Large intestine (tissue), 3 donors: ENCODE data around the gene PPIP5K2. TPM values are rescaled to one million over a fixed set of nuclear protein-coding genes. Genes with fewer than 3 reads are reported as not detected.
"Not testable (repeated sequence)": the region's sequence is repeated elsewhere in the genome, so short reads cannot be mapped to it uniquely, and the experiment has no call there.

Experiments
- DNase-seq, 2 donors: peaks; one replicate each; pipeline versions ENCODE4 v3.0.0 to v3.0.0-alpha.2; 2013
- H3K27ac ChIP-seq: one replicate; pipeline ENCODE4 v1.5.1; 2013; ENCODE audit warnings: low read length
- H3K27me3 ChIP-seq: 2 replicates; pipeline ENCODE4 v1.6.1; 2013; ENCODE audit warnings: low read length; ENCODE audit not compliant: control insufficient read depth, insufficient read depth
- H3K36me3 ChIP-seq: 2 replicates; pipeline ENCODE4 v1.6.1; 2013; ENCODE audit warnings: low read length; ENCODE audit not compliant: control insufficient read depth, insufficient read depth
- H3K4me1 ChIP-seq: one replicate; pipeline ENCODE4 v1.6.1; 2013; ENCODE audit warnings: low read length; ENCODE audit not compliant: control insufficient read depth, insufficient read depth
- H3K4me3 ChIP-seq: one replicate; pipeline ENCODE4 v1.5.1; 2013; ENCODE audit warnings: low read length
- H3K9me3 ChIP-seq: one replicate; pipeline ENCODE4 v1.6.1; 2013; ENCODE audit warnings: mild to moderate bottlenecking, low read depth, low read length, moderate library complexity; ENCODE audit not compliant: control insufficient read depth
- WGBS: methylation state at CpG from one replicate; pipeline ENCODE4 v1.1.5; 2013; ENCODE audit warnings: low lambda C conversion rate; ENCODE audit not compliant: insufficient coverage; 5-methylcytosine and 5-hydroxymethylcytosine counted together
- polyA plus RNA-seq: library from polyadenylated mRNA; unstranded; fragments of 120-200 nt; gene quantifications from one replicate; pipeline ENCODE4 v1.2.1, GENCODE V29; 2013

PPIP5K2 gene
- polyA plus RNA-seq, 1 donor = 53.4 TPM

GRCh38 chr5:103216697-103217096 is 96.6 kb downstream of the PPIP5K2 start:
- H3K4me1 ChIP-seq = peaks cover 7% of the 10 kb centered on the region
- no peaks in the 10 kb centered on the region for H3K36me3 ChIP-seq
- H3K27ac ChIP-seq = no peak overlapping the region
- H3K27me3 ChIP-seq = no peaks in the 10 kb centered on the region
- no peaks in the 10 kb centered on the region for H3K9me3 ChIP-seq
- DNase-seq = no peak
- H3K4me3 ChIP-seq = no peak overlapping the region
- WGBS = 33% methylated on average over 1 of the region's 2 CpGs

GRCh38 chr5:103217101-103217500 is 97.0 kb downstream of the PPIP5K2 start:
- H3K36me3 ChIP-seq = no peaks in the 10 kb centered on the region
- H3K4me1 ChIP-seq = peaks cover 7% of the 10 kb centered on the region
- no peaks in the 10 kb centered on the region for H3K9me3 ChIP-seq
- H3K4me3 ChIP-seq = no peak overlapping the region
- no peaks in the 10 kb centered on the region for H3K27me3 ChIP-seq
- no peak for DNase-seq
- no peak overlapping the region for H3K27ac ChIP-seq

GRCh38 chr5:103218164-103218563 is 98.1 kb downstream of the PPIP5K2 start:
- H3K36me3 ChIP-seq = no peaks in the 10 kb centered on the region
- DNase-seq = peak; percentile 62 to 83
- no peak overlapping the region for H3K4me3 ChIP-seq
- H3K27me3 ChIP-seq = no peaks in the 10 kb centered on the region
- H3K4me1 ChIP-seq = peaks cover 7% of the 10 kb centered on the region
- H3K27ac ChIP-seq = peak overlapping the region; percentile 84
- no peaks in the 10 kb centered on the region for H3K9me3 ChIP-seq
- WGBS = 19% methylated on average over 4 of the region's 5 CpGs

- not testable (repeated sequence) for H3K4me3 ChIP-seq, H3K36me3 ChIP-seq, H3K9me3 ChIP-seq, H3K4me1 ChIP-seq, DNase-seq, H3K27me3 ChIP-seq
- WGBS = no CpG with 5 or more reads among the region's 2 CpGs
- H3K27ac ChIP-seq = peak overlapping the region; percentile 84
Measured at GRCh38 chr5:103219074-103219473, 99.0 kb downstream of the PPIP5K2 start.

- no CpG with 5 or more reads among the region's 28 CpGs for WGBS
- H3K4me1 ChIP-seq = peaks cover 7% of the 10 kb centered on the region
- H3K9me3 ChIP-seq = no peaks in the 10 kb centered on the region
- no peaks in the 10 kb centered on the region for H3K27me3 ChIP-seq
- no peak overlapping the region for H3K27ac ChIP-seq
- no peak for DNase-seq
- H3K4me3 ChIP-seq = no peak overlapping the region
- no peaks in the 10 kb centered on the region for H3K36me3 ChIP-seq
Measured at GRCh38 chr5:103223031-103223955, 103.2 kb downstream of the PPIP5K2 start.

- Histone ChIP-seq H3K27ac (peak overlapping the region; percentile 15), H3K36me3 (no peaks in the 10 kb centered on the region), H3K4me1 (peaks cover 3% of the 10 kb centered on the region), H3K27me3 (no peaks in the 10 kb centered on the region), H3K9me3 (no peaks in the 10 kb centered on the region), H3K4me3 (peak overlapping the region; percentile 8)
- no CpG with 5 or more reads among the region's 11 CpGs for WGBS
- peak; percentile 54 to 83 for DNase-seq
Measured at GRCh38 chr5:103224118-103224893, 104.2 kb downstream of the PPIP5K2 start.

GRCh38 chr5:103224894-103225246 is 104.8 kb downstream of the PPIP5K2 start:
- no peak for DNase-seq
- H3K4me1 ChIP-seq = peaks cover 3% of the 10 kb centered on the region
- WGBS = no CpG with 5 or more reads among the region's 5 CpGs
- no peak overlapping the region for H3K27ac ChIP-seq
- H3K9me3 ChIP-seq = no peaks in the 10 kb centered on the region
- H3K27me3 ChIP-seq = no peaks in the 10 kb centered on the region
- no peaks in the 10 kb centered on the region for H3K36me3 ChIP-seq
- no peak overlapping the region for H3K4me3 ChIP-seq

- Histone ChIP-seq H3K9me3 (no peaks in the 10 kb centered on the region), H3K4me1 (peaks cover 3% of the 10 kb centered on the region), H3K27ac (no peak overlapping the region), H3K4me3 (no peak overlapping the region), H3K27me3 (no peaks in the 10 kb centered on the region), H3K36me3 (no peaks in the 10 kb centered on the region)
- DNase-seq = no peak
- 89% methylated on average over 3 of the region's 5 CpGs for whole genome bisulfite sequencing
Measured at GRCh38 chr5:103228061-103228460, 108.0 kb downstream of the PPIP5K2 start.

- peaks cover 3% of the 10 kb centered on the region for H3K4me1 ChIP-seq
- 83% methylated on average over 1 of the region's 1 CpG for WGBS
- no peaks in the 10 kb centered on the region for H3K9me3 ChIP-seq
- DNase-seq = no peak
- no peak overlapping the region for H3K4me3 ChIP-seq
- no peak overlapping the region for H3K27ac ChIP-seq
- H3K27me3 ChIP-seq = no peaks in the 10 kb centered on the region
- H3K36me3 ChIP-seq = no peaks in the 10 kb centered on the region
Measured at GRCh38 chr5:103228588-103228987, 108.5 kb downstream of the PPIP5K2 start.

- no peaks in the 10 kb centered on the region for H3K36me3 ChIP-seq
- no peaks in the 10 kb centered on the region for H3K9me3 ChIP-seq
- DNase-seq = peak in 1 of 2 donors; percentile 42
- peaks cover 3% of the 10 kb centered on the region for H3K4me1 ChIP-seq
- H3K27ac ChIP-seq = no peak overlapping the region
- no peak overlapping the region for H3K4me3 ChIP-seq
- WGBS = 97% methylated on average over 4 of the region's 7 CpGs
- H3K27me3 ChIP-seq = no peaks in the 10 kb centered on the region
Measured at GRCh38 chr5:103232393-103232999, 112.4 kb downstream of the PPIP5K2 start.
